ENCODE data around the gene AJUBA. TPM values are rescaled to one million over a fixed set of nuclear protein-coding genes. Genes with fewer than 3 reads are reported as not detected.
"Not testable (repeated sequence)": the region's sequence is repeated elsewhere in the genome, so short reads cannot be mapped to it uniquely, and the experiment has no call there.

Gene AJUBA
- total RNA-seq, 1 donor from 2014 or later: 189 TPM

DNA sequence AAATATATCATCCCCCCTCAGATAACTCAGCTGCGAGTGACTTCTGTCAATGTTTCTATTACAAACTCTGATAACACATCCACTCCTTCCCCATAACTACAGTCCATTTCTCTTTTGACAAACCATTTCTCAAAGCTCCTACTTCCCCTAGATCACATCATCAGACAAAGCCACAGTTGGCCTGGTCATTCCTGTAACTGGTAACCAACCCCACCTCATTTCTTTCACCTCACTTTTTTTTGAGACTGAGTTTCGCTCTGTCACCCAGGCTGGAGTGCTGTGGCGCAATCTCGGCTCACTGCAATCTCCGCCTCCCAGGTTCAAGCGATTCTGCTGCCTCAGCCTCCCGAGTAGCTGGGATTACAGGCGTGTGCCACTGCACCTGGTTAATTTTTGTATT lies 30.6 kb downstream of the AJUBA start:
- not testable (repeated sequence) for DNase-seq (ENCODE audit: low read depth)

DNA sequence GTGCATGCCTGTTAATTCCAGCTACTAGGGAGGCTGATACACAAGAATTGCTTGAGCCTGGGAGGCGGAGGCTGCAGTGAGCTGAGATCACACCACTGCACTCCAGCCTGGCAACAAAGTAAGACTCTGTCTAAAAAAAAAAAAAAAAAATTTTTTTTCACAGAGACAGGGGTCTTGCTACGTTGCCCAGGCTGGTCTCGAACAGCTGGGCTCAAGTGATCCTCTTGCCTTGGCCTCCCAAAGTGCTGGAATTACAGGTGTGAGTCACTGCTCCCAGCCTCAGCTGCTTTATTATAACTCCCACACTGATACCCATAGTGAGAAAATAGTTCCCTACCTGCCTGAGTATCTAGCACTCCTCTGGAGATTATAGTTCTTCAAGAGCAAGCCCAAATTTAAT lies 36.7 kb downstream of the AJUBA start:
- DNase-seq (ENCODE audit: low read depth): no peak

DNA sequence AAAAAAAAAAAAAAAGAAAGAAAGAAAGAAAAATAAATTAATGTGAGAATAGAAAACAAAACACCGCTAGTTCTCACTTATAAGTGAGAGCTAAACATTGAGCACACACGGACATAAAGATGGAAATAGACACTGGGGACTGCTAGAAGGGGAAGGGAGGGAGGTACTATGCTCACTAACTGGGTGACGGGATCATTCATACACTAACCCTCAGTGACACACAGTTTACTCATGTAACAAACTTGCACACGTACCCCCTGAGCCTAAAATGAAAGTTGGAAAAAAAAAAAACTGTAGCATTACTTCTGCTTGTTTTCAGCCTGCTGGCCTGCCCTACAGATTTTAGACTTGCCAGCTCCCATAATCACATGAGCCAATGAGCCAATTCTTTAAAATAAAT lies 42.7 kb downstream of the AJUBA start:
- DNase-seq (ENCODE audit: low read depth): no peak

DNA sequence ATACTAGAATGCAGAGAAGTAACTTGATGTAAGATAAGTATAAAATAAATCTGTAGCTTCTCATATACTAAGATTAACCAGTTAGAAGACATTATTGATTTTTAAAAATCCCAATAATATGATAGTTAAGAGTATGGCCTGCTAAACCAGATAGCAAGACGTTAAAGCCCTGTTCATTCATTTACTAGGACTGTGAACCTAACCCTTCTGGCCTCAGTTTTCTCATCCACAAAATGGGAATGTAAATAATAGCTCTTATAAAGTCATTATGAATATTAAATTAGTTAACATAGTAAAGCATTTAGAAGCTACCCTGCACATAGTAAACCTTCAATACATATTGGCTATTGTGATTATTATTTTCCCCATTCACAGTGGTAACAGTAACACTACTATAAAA lies 47.2 kb downstream of the AJUBA start:
- no peak for DNase-seq (ENCODE audit: low read depth)

DNA sequence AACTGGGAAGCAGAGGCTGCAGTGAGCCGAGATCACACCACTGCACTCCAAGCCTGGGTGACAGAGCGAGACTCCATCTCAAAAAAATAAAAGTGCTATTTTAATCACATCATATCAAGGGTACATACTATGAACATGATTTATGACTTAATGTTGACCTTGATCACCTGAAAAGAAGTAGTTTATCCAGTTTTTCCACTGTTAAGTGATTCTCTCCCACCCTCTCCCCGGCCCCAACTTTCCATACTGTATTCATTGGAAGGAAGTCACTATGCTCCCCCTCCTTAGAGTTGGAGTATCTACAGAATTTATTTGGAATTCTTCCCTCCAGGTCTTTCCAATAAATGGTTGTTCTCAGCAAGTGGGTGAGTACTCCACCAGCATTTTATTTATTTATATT lies 50.2 kb downstream of the AJUBA start:
- DNase-seq (ENCODE audit: low read depth): no peak

- DNase-seq (ENCODE audit: low read depth): peak; percentile 74
Measured at GRCh38 chr14:22929961-22930364, 52.4 kb downstream of the AJUBA start.

- DNase-seq (ENCODE audit: low read depth): peak; percentile 99
Measured at GRCh38 chr14:22929104-22929960, 53.0 kb downstream of the AJUBA start, which contains the start of gene PRMT5. TSS of gene PRMT5 (minus strand) at chr14:22929376. CDS start at chr14:22929361, 15 bp downstream.

GRCh38 chr14:22928237-22929103 lies 53.9 kb downstream of the AJUBA start:
- DNase-seq (ENCODE audit: low read depth): no peak

GRCh38 chr14:22926316-22926715 lies 56.0 kb downstream of the AJUBA start:
- DNase-seq (ENCODE audit: low read depth): peak; percentile 25

GRCh38 chr14:22925513-22925912 lies 56.8 kb downstream of the AJUBA start:
- DNase-seq (ENCODE audit: low read depth): no peak

DNA sequence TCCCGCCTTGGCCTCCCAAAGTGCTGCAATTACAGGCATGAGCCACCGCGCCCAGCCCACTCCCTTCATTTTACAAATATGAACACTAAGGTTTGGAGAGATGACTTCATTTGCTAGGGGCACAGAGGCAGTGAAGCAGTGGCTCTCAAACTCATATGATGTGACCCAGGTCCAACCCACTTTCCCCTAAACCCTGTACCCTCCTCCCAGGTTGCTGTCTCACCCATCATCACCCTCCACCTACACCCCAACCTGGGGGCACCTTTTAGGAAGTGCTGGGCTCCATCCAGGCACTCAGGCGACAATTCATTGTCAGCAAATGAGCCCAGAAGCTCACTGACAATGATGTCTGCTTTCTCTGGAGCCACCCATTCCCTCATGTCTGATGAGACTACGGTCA lies 58.6 kb downstream of the AJUBA start:
- DNase-seq (ENCODE audit: low read depth): no peak

DNA sequence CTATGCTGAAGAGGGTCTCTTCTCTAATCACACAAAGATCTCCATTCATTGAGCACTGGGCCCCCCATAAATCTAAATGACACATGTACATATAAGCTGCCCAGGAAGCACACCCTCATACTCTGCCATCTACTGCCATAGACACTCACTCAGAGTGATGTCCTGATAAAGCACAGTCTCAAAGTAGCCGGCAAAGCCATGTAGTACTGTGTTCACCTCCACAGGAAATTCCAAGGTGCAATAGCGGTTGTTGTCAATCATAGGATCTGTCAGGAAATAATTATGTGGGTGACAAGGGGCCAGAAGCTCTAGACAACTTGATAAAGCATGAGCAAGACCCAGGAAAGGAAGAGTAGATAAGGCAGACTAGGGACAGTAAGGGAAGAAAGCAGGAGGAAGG lies 60.1 kb downstream of the AJUBA start:
- DNase-seq (ENCODE audit: low read depth): no peak

Other genes starting within 250 kb of the AJUBA start
- gene OXA1L, start 215.9 kb downstream of the AJUBA start, total RNA-seq: 28.8 and 42.4 TPM in 2 replicates
- gene SLC7A7, start 167.1 kb downstream of the AJUBA start, total RNA-seq: 12.7 and 18.4 TPM in 2 replicates
- gene MRPL52, start 152.7 kb downstream of the AJUBA start, total RNA-seq: 17.1 and 61.1 TPM in 2 replicates
- gene MMP14, start 146.0 kb downstream of the AJUBA start, total RNA-seq: 180 and 295 TPM in 2 replicates
- 71.9 and 268 TPM in 2 replicates for gene LRP10, start 110.8 kb downstream of the AJUBA start, total RNA-seq
- gene REM2, start 99.3 kb downstream of the AJUBA start, total RNA-seq: under 0.01 and 0.20 TPM in 2 replicates
- gene RBM23, start 63.4 kb downstream of the AJUBA start, total RNA-seq: 127 and 148 TPM in 2 replicates
- 74.3 and 78.0 TPM in 2 replicates for gene PRMT5, start 53.2 kb downstream of the AJUBA start, total RNA-seq
- gene HAUS4, start 25.5 kb downstream of the AJUBA start, total RNA-seq: 17.2 and 36.8 TPM in 2 replicates
- 6.3 and 16.2 TPM in 2 replicates for gene C14orf93, start 27.6 kb upstream of the AJUBA start, total RNA-seq
- gene PSMB5, start 52.3 kb upstream of the AJUBA start, total RNA-seq: 167 and 251 TPM in 2 replicates
- gene PSMB11, start 59.7 kb upstream of the AJUBA start, total RNA-seq: not detected in 2 replicates
- 3.5 and 6.1 TPM in 2 replicates for gene CDH24, start 75.0 kb upstream of the AJUBA start, total RNA-seq
- 34.0 and 103 TPM in 2 replicates for gene ACIN1, start 112.6 kb upstream of the AJUBA start, total RNA-seq
- 61.6 and 71.0 TPM in 2 replicates for gene C14orf119, start 113.0 kb upstream of the AJUBA start, total RNA-seq
- gene CIROP, start 122.4 kb upstream of the AJUBA start, total RNA-seq: not detected in 2 replicates
- not detected in 2 replicates for gene CEBPE, start 136.7 kb upstream of the AJUBA start, total RNA-seq
- under 0.01 and 1.1 TPM in 2 replicates for gene SLC7A8, start 201.1 kb upstream of the AJUBA start, total RNA-seq

Measured in renal cortical epithelial cell (primary cell).